Brain microvascular endothelial cell (primary cell): ENCODE results near the gene ATP9B.
"Not testable (repeated sequence)": the region's sequence is repeated elsewhere in the genome, so short reads cannot be mapped to it uniquely, and the experiment has no call there.

Experiments used
- DNase-seq: peaks from one replicate; pipeline ENCODE4 v3.0.0-alpha.2; 2020
- H3K27ac ChIP-seq: fragments of 250-450 bp; sonication (Bioruptor Pico); 2 replicates; pipeline ENCODE4 v1.5.1; 2020; ENCODE audit warnings: mild to moderate bottlenecking, moderate library complexity
- H3K27me3 ChIP-seq: fragments of 250-450 bp; sonication (Bioruptor Pico); replicated peaks from 2 replicates; pipeline ENCODE4 v1.5.1; 2020; ENCODE audit warnings: mild to moderate bottlenecking
- H3K36me3 ChIP-seq: fragments of 250-450 bp; sonication (Bioruptor Pico); replicated peaks from 2 replicates; pipeline ENCODE4 v1.5.1; 2020; ENCODE audit warnings: mild to moderate bottlenecking
- H3K4me3 ChIP-seq: 2 replicates; pipeline ENCODE4 v1.5.1; 2011; ENCODE audit warnings: low read depth, mild to moderate bottlenecking, control low read depth, low read length, moderate library complexity
- CTCF ChIP-seq: IDR thresholded peaks from 2 replicates; pipeline ENCODE4 v1.5.1; 2011; ENCODE audit warnings: low read depth, mild to moderate bottlenecking, moderate library complexity, low read length, control low read depth, inconsistent platforms; ENCODE audit errors: missing control alignments
- in situ Hi-C: cut with HindIII; loops from 2 replicates; pipeline ENCODE4 v1.10.0; 2017; ENCODE audit warnings: low sequenced_read_pairs, low pct_ligation_motif_present

The ATP9B gene

GRCh38 chr18:79067611-79068010 lies 1.6 kb upstream of the ATP9B start:
- Histone ChIP-seq H3K27ac (no peak overlapping the region), H3K4me3 (no peak overlapping the region), H3K36me3 (no peaks in the 10 kb centered on the region), H3K27me3 (no peaks in the 10 kb centered on the region)
- no peak for DNase-seq
- in situ Hi-C loops, result no loop called here
- TF ChIP-seq CTCF, result no peak

- H3K4me3 ChIP-seq, result peak overlapping the region; percentile 80
- in situ Hi-C loops, result no loop called here
- H3K27me3 ChIP-seq, result no peaks in the 10 kb centered on the region
- peak overlapping the region; percentile 36 for H3K27ac ChIP-seq
- peak; percentile 2 for DNase-seq
- no peak for TF ChIP-seq CTCF
- H3K36me3 ChIP-seq, result no peaks in the 10 kb centered on the region
These were observed 755 bp upstream of the ATP9B start for GRCh38 chr18:79068341-79068936.

- DNase-seq, result peak; percentile 8
- H3K36me3 ChIP-seq, result no peaks in the 10 kb centered on the region
- no peaks in the 10 kb centered on the region for H3K27me3 ChIP-seq
- in situ Hi-C loops, result no loop called here
- H3K27ac ChIP-seq, result peak overlapping the region; percentile 60
- TF ChIP-seq CTCF, result no peak
- peak overlapping the region; percentile 80 for H3K4me3 ChIP-seq
These were observed 540 bp downstream of the ATP9B start for GRCh38 chr18:79069717-79070151.

- no peaks in the 10 kb centered on the region for H3K36me3 ChIP-seq
- no peak for DNase-seq
- no peak overlapping the region for H3K27ac ChIP-seq
- no peaks in the 10 kb centered on the region for H3K27me3 ChIP-seq
- in situ Hi-C loops, result no loop called here
- peak overlapping the region; percentile 80 for H3K4me3 ChIP-seq
- TF ChIP-seq CTCF, result no peak
These were observed 1.3 kb downstream of the ATP9B start for GRCh38 chr18:79070486-79070885.

GRCh38 chr18:79071037-79071436 lies 1.8 kb downstream of the ATP9B start:
- Histone ChIP-seq H3K27ac (no peak overlapping the region), H3K36me3 (no peaks in the 10 kb centered on the region), H3K27me3 (no peaks in the 10 kb centered on the region), H3K4me3 (no peak overlapping the region)
- no peak for TF ChIP-seq CTCF
- in situ Hi-C loops, result no loop called here
- no peak for DNase-seq

GRCh38 chr18:79071503-79072210 lies 2.5 kb downstream of the ATP9B start:
- Histone ChIP-seq H3K4me3 (no peak overlapping the region), H3K27me3 (no peaks in the 10 kb centered on the region), H3K36me3 (no peaks in the 10 kb centered on the region), H3K27ac (no peak overlapping the region)
- in situ Hi-C loops, result no loop called here
- no peak for DNase-seq
- TF ChIP-seq CTCF, result no peak

- H3K36me3 ChIP-seq, H3K27ac ChIP-seq, H3K27me3 ChIP-seq, H3K4me3 ChIP-seq, DNase-seq, in situ Hi-C loops: not testable (repeated sequence)
These were observed 3.5 kb downstream of the ATP9B start for GRCh38 chr18:79072655-79073054.
